T-helper 2 cell treated with Interferon-gamma antibody and Interleukin-4, amounts not matched to agents 5 μg/mL and 100 μg/mL, for 36 hours (primary cell): Measurements from ENCODE around the gene TACSTD2.
"Not testable (repeated sequence)": the region's sequence is repeated elsewhere in the genome, so short reads cannot be mapped to it uniquely, and the experiment has no call there.

ENCODE experiments used
- DNase-seq: peaks from one replicate; pipeline ENCODE4 v3.0.0; 2021; ENCODE audit warnings: low spot score
- H3K27ac Mint-ChIP-seq: one replicate; pipeline ENCODE4 v1.8.0; 2021; ENCODE audit warnings: mild to moderate bottlenecking, mixed read lengths
- H3K27me3 Mint-ChIP-seq: one replicate; pipeline ENCODE4 v1.8.0; 2021; ENCODE audit warnings: low read depth, mixed read lengths
- H3K36me3 Mint-ChIP-seq: one replicate; pipeline ENCODE4 v1.8.0; 2021; ENCODE audit warnings: low read depth, mixed read lengths
- H3K4me1 Mint-ChIP-seq: one replicate; pipeline ENCODE4 v1.8.0; 2021; ENCODE audit warnings: low read depth, mixed read lengths
- H3K4me3 Mint-ChIP-seq: one replicate; pipeline ENCODE4 v1.8.0; 2022; ENCODE audit warnings: mild to moderate bottlenecking, moderate library complexity, mixed read lengths
- H3K9me3 Mint-ChIP-seq: one replicate; pipeline ENCODE4 v1.8.0; 2021; ENCODE audit warnings: mixed read lengths

TACSTD2 gene

DNA sequence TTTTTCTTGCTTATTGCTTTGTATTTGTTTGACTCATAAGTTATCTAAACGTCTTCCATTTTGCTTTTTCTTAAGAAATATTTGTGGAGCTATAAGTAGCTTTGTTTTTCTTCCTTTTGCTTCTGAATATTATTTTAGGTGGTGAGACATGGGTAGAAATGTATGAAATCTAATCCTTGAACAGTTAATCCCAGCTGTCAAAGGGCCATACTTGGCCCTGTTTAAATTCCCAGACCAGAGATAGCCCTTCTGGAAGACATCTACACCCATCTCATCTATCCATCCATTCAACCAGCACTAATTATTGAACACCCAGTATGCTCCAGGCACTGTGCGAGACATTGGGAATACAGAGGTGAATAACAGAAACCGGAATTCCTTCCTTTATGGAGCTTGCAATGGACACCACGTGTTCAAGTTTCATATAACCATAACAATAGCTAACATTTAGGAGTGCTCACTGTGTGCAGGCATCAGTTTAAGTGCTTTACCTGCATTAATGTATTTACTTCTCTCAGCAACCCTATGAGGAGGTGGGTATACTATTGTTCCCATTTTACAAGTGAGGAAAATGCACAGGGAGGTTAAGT lies 8.7 kb downstream of the TACSTD2 start:
- peaks cover 8% of the 10 kb centered on the region for H3K4me1 Mint-ChIP-seq

DNA sequence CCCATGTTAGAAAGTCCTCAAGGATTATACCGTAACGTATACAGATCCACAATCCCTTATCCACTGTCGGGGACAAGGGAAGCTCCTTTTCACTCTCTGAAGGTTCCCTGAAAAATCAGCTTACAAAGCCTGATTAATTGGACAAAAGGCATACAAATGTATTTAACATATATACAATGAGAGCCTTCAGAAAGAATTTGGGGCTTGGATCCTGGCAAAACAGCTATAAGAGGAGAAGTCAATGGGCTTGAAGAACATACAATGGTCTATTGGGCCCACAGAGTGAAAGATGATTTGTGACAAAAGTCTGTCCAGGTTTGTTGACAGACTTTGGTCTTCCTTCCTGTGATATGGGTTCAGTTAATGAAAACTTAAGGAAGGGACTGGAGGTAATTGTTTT lies 10.7 kb downstream of the TACSTD2 start:
- Mint-ChIP-seq H3K36me3 (no peaks in the 10 kb centered on the region), H3K4me3 (no peak overlapping the region), H3K4me1 (no peaks in the 10 kb centered on the region), H3K27ac (no peak overlapping the region), H3K9me3 (no peaks in the 10 kb centered on the region), H3K27me3 (peaks cover 67% of the 10 kb centered on the region)
- DNase-seq, result no peak

More for the DNA sequence above, 8.7 kb downstream of the TACSTD2 start:
- H3K9me3 Mint-ChIP-seq, result no peaks in the 10 kb centered on the region
- no peak for DNase-seq
- no peak overlapping the region for H3K27ac Mint-ChIP-seq
- no peak overlapping the region for H3K4me3 Mint-ChIP-seq
- no peaks in the 10 kb centered on the region for H3K36me3 Mint-ChIP-seq
- peaks cover 68% of the 10 kb centered on the region for H3K27me3 Mint-ChIP-seq

- DNase-seq, H3K36me3 Mint-ChIP-seq, H3K27ac Mint-ChIP-seq, H3K9me3 Mint-ChIP-seq, H3K4me3 Mint-ChIP-seq, H3K4me1 Mint-ChIP-seq: not testable (repeated sequence)
- H3K27me3 Mint-ChIP-seq, result peaks cover 57% of the 10 kb centered on the region
These were observed 13.3 kb downstream of the TACSTD2 start for GRCh38 chr1:58563715-58564114.

DNA sequence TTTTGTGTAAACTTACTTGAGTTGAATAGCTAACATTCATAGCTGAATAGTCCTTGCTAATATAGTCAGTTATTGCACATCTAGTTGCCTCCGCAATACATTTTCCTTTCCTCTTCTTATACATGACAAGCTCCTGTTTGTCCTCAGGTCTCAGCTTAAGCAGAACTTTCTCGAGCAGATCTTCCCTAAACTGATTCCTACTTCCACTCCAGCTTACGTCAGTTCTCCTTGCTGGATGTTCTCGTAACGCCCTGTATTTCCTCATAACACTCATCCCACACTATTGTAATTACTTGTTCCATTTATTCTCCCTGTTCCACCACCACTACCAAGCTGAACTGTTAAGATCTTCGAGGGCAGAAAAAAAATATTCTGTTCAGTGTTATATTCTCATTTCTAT lies 15.4 kb downstream of the TACSTD2 start:
- Mint-ChIP-seq H3K9me3 (no peaks in the 10 kb centered on the region), H3K27ac (no peak overlapping the region), H3K4me1 (no peaks in the 10 kb centered on the region), H3K36me3 (no peaks in the 10 kb centered on the region), H3K4me3 (no peak overlapping the region), H3K27me3 (peaks cover 63% of the 10 kb centered on the region)
- no peak for DNase-seq

- no peaks in the 10 kb centered on the region for H3K4me1 Mint-ChIP-seq
- no peaks in the 10 kb centered on the region for H3K9me3 Mint-ChIP-seq
- no peak for DNase-seq
- no peak overlapping the region for H3K4me3 Mint-ChIP-seq
- no peaks in the 10 kb centered on the region for H3K36me3 Mint-ChIP-seq
- H3K27me3 Mint-ChIP-seq, result peaks cover 46% of the 10 kb centered on the region
- no peak overlapping the region for H3K27ac Mint-ChIP-seq
These were observed 21.7 kb downstream of the TACSTD2 start for GRCh38 chr1:58555393-58555792.

- Mint-ChIP-seq H3K4me1 (peaks cover 5% of the 10 kb centered on the region), H3K27me3 (peaks cover 36% of the 10 kb centered on the region), H3K9me3 (no peaks in the 10 kb centered on the region), H3K27ac (no peak overlapping the region), H3K36me3 (no peaks in the 10 kb centered on the region), H3K4me3 (no peak overlapping the region)
- no peak for DNase-seq
These were observed 25.6 kb downstream of the TACSTD2 start for GRCh38 chr1:58551186-58552140.

GRCh38 chr1:58549291-58549690 lies 27.8 kb downstream of the TACSTD2 start:
- not testable (repeated sequence) for H3K36me3 Mint-ChIP-seq, H3K27ac Mint-ChIP-seq, H3K4me3 Mint-ChIP-seq, DNase-seq, H3K9me3 Mint-ChIP-seq
- peaks cover 17% of the 10 kb centered on the region for H3K4me1 Mint-ChIP-seq
- H3K27me3 Mint-ChIP-seq, result peaks cover 24% of the 10 kb centered on the region

GRCh38 chr1:58548371-58548770 lies 28.7 kb downstream of the TACSTD2 start:
- Mint-ChIP-seq H3K9me3 (no peaks in the 10 kb centered on the region), H3K4me1 (peaks cover 18% of the 10 kb centered on the region), H3K27ac (no peak overlapping the region), H3K4me3 (no peak overlapping the region), H3K27me3 (peaks cover 21% of the 10 kb centered on the region), H3K36me3 (no peaks in the 10 kb centered on the region)
- DNase-seq, result no peak

DNA sequence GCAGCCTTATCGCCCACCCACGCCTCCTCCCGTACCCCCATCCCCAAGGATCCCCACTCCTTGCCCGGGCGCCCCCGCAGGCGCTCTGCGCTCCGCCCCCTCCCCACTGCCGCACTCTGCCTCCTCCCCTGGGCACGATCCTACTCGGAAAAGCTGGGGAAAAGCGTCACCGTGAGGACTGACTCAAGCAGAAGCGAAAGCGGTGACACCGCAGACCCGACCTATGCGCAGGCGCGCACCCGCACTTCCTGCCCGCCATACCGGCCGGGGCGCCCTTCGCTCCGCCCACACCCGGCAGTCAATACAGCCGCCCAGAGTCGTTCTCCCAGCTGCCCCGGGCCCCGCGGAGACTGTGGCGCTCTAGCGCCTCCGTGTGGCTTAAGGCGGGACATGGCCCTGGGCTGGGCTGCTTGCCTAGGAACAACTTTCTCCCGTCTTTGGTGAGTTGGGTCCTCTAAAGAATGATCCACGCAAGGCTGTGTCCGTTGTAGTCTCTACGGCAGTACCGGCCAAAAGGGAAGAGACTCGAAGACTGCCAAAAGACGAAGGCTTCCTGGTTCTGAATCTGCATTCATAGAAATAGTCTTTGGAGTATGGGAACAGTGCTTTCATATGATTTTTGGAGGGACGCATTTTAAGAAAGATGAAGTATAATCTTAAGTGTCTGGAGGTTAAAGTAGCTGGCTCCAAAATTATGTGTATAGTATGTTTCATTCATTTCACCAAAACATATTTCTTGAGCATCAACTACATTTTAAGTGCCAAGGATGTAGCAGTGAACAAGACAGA lies 30.3 kb downstream of the TACSTD2 start, which contains the start of gene OMA1:
Gene OMA1 (minus strand): TSS at position 207 of the 789 bp plus-strand sequence. CDS start 7,432 bp downstream, outside the sequence.
- Mint-ChIP-seq H3K9me3 (no peaks in the 10 kb centered on the region), H3K27me3 (peaks cover 14% of the 10 kb centered on the region), H3K4me1 (peaks cover 20% of the 10 kb centered on the region), H3K4me3 (peak within 1 kb of the TSS; percentile 85), H3K36me3 (no peaks in the 10 kb centered on the region), H3K27ac (peak within 1 kb of the TSS; percentile 98)
- DNase-seq, result peak; percentile 99

- Mint-ChIP-seq H3K4me3 (peak overlapping the region; percentile 85), H3K4me1 (peaks cover 20% of the 10 kb centered on the region), H3K27me3 (peaks cover 13% of the 10 kb centered on the region), H3K27ac (peak overlapping the region; percentile 98), H3K9me3 (no peaks in the 10 kb centered on the region), H3K36me3 (no peaks in the 10 kb centered on the region)
- peak; percentile 74 for DNase-seq
These were observed 31.2 kb downstream of the TACSTD2 start for GRCh38 chr1:58545591-58546519.

GRCh38 chr1:58543260-58543659 lies 33.8 kb downstream of the TACSTD2 start:
- no peak overlapping the region for H3K4me3 Mint-ChIP-seq
- no peak overlapping the region for H3K27ac Mint-ChIP-seq
- no peaks in the 10 kb centered on the region for H3K27me3 Mint-ChIP-seq
- no peaks in the 10 kb centered on the region for H3K36me3 Mint-ChIP-seq
- no peak for DNase-seq
- peaks cover 20% of the 10 kb centered on the region for H3K4me1 Mint-ChIP-seq
- H3K9me3 Mint-ChIP-seq, result no peaks in the 10 kb centered on the region

GRCh38 chr1:58539553-58539952 lies 37.5 kb downstream of the TACSTD2 start:
- Mint-ChIP-seq H3K9me3 (no peaks in the 10 kb centered on the region), H3K4me1 (peaks cover 3% of the 10 kb centered on the region), H3K27me3 (no peaks in the 10 kb centered on the region), H3K36me3 (peaks cover 4% of the 10 kb centered on the region), H3K27ac (no peak overlapping the region), H3K4me3 (no peak overlapping the region)
- no peak for DNase-seq

GRCh38 chr1:58538821-58539220 lies 38.2 kb downstream of the TACSTD2 start:
- H3K36me3 Mint-ChIP-seq, result peaks cover 6% of the 10 kb centered on the region
- peaks cover 3% of the 10 kb centered on the region for H3K4me1 Mint-ChIP-seq
- H3K27me3 Mint-ChIP-seq, result no peaks in the 10 kb centered on the region
- H3K9me3 Mint-ChIP-seq, result no peaks in the 10 kb centered on the region
- no peak overlapping the region for H3K4me3 Mint-ChIP-seq
- DNase-seq, result no peak
- no peak overlapping the region for H3K27ac Mint-ChIP-seq
